OCI-LY7 (cell line): ENCODE results near the gene DENND6B.

ENCODE experiments used
- EZH2phosphoT487 ChIP-seq: fragments of 200-600 bp; sonication (generic); IDR thresholded peaks from 2 replicates; pipeline ENCODE4 v1.6.1; 2018; ENCODE audit warnings: low read depth, borderline replicate concordance, mild to moderate bottlenecking, mixed run types, antibody characterized with exemption, low read length, moderate library complexity, mixed read lengths
- TF ChIP-seq, protein P1 (sequence below): fragments of 200-600 bp; sonication (generic); conservative IDR thresholded peaks from 2 replicates; pipeline ENCODE4 v1.5.1; 2014; ENCODE audit warnings: mild to moderate bottlenecking, antibody characterized with exemption, low read length, moderate library complexity, mixed read lengths

DNA sequence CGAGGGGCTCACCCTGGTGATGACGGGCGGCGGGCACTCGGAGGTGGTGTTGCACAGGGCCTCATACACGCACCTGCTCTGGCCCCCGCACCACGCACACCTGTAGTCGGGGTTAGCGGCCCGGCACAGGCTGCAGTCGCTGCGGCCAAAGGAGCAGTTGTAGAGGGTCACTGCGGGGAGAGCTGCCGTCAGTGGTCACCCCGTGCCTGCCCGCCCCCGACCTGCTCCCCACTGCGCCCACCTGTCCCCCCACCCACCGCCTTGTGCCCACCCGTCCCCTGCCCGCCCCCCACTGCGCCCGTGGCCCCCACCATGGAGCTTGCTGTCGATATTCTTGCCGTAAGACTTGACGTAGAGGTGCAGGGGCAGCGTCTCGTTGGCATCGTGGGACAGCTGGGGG is 43.0 kb downstream of the DENND6B start:
- TF ChIP-seq, protein P1, sequence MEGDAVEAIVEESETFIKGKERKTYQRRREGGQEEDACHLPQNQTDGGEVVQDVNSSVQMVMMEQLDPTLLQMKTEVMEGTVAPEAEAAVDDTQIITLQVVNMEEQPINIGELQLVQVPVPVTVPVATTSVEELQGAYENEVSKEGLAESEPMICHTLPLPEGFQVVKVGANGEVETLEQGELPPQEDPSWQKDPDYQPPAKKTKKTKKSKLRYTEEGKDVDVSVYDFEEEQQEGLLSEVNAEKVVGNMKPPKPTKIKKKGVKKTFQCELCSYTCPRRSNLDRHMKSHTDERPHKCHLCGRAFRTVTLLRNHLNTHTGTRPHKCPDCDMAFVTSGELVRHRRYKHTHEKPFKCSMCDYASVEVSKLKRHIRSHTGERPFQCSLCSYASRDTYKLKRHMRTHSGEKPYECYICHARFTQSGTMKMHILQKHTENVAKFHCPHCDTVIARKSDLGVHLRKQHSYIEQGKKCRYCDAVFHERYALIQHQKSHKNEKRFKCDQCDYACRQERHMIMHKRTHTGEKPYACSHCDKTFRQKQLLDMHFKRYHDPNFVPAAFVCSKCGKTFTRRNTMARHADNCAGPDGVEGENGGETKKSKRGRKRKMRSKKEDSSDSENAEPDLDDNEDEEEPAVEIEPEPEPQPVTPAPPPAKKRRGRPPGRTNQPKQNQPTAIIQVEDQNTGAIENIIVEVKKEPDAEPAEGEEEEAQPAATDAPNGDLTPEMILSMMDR = no peak
- TF ChIP-seq EZH2phosphoT487 = no peak
